GM06990 (cell line): Measurements from ENCODE around the gene C16orf54.
"Not testable (repeated sequence)": the region's sequence is repeated elsewhere in the genome, so short reads cannot be mapped to it uniquely, and the experiment has no call there.

Experiments used
- DNase-seq: peaks from one replicate; pipeline ENCODE4 v3.0.0-alpha.2; 2011; ENCODE audit not compliant: insufficient read length; ENCODE audit errors: extremely low read depth
- H3K27me3 ChIP-seq: replicated peaks from 2 replicates; pipeline ENCODE4 v1.6.0; 2011; ENCODE audit warnings: low read length; ENCODE audit not compliant: control insufficient read depth, insufficient read depth
- H3K36me3 ChIP-seq: 2 replicates; pipeline ENCODE4 v1.5.1; 2011; ENCODE audit warnings: low read length; ENCODE audit not compliant: control insufficient read depth, insufficient read depth
- H3K4me3 ChIP-seq: replicated peaks from 2 replicates; pipeline ENCODE4 v1.5.1; 2011; ENCODE audit warnings: low read depth, mild to moderate bottlenecking, control low read depth, low read length
- TF ChIP-seq, protein P1 (sequence below): IDR thresholded peaks from 2 replicates; pipeline ENCODE4 v1.5.1; 2011; ENCODE audit warnings: low read length, control low read depth, mild to moderate bottlenecking, inconsistent platforms; ENCODE audit not compliant: insufficient read depth, poor library complexity, severe bottlenecking

The C16orf54 gene

DNA sequence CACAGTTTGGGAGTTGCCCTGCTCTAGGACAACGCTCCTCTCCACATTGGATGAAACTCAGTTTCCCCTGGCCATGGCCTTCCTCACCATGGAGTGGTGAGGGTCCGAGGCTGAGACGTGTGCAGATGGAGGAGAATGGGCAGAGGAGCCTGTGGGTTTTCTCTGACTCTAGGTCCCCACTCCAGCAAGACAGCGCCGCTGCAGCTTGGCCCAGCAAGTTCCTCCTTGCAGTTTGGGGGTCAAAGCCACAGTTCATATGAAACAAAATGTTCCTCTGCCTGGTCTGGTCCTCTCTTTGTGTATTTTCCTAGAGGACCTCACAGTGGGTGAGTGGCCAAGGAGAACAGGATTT is 2.3 kb downstream of the C16orf54 start:
- TF ChIP-seq, protein P1, sequence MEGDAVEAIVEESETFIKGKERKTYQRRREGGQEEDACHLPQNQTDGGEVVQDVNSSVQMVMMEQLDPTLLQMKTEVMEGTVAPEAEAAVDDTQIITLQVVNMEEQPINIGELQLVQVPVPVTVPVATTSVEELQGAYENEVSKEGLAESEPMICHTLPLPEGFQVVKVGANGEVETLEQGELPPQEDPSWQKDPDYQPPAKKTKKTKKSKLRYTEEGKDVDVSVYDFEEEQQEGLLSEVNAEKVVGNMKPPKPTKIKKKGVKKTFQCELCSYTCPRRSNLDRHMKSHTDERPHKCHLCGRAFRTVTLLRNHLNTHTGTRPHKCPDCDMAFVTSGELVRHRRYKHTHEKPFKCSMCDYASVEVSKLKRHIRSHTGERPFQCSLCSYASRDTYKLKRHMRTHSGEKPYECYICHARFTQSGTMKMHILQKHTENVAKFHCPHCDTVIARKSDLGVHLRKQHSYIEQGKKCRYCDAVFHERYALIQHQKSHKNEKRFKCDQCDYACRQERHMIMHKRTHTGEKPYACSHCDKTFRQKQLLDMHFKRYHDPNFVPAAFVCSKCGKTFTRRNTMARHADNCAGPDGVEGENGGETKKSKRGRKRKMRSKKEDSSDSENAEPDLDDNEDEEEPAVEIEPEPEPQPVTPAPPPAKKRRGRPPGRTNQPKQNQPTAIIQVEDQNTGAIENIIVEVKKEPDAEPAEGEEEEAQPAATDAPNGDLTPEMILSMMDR: no peak
- H3K4me3 ChIP-seq: no peak overlapping the region
- no peaks in the 10 kb centered on the region for H3K27me3 ChIP-seq
- no peak for DNase-seq
- H3K36me3 ChIP-seq: peaks cover 2% of the 10 kb centered on the region

DNA sequence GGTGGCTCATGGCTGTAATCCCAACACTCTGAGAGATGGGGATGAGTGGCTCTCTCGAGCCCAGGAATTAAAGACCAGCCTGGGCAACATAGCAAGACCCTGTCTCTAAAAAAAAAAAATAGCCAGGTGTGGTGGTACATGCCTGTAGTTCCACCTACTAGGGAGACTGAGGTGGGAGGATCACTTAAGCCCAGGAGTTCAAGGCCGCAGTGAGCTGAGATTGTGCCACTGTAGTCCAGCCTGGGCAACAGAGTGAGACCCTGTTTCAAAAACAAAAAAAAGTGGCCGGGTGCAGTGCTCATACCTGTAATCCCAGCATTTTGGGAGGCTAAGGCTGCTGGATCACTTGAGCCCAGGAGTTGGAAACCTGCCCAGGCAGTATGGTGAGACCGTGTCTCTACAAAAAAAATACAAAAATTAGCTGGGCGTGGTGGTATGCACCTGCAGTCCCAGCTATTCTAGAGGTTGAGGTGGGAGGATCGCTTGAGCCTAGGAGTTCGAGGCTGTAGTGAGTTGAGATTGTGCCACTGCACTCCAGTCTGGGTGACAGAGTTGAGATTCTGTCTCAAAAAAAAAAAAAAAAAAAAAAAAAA is 3.0 kb downstream of the C16orf54 start:
- H3K4me3 ChIP-seq: no peak overlapping the region
- H3K27me3 ChIP-seq: no peaks in the 10 kb centered on the region
- TF ChIP-seq, protein P1: no peak
- DNase-seq: no peak
- peaks cover 2% of the 10 kb centered on the region for H3K36me3 ChIP-seq

DNA sequence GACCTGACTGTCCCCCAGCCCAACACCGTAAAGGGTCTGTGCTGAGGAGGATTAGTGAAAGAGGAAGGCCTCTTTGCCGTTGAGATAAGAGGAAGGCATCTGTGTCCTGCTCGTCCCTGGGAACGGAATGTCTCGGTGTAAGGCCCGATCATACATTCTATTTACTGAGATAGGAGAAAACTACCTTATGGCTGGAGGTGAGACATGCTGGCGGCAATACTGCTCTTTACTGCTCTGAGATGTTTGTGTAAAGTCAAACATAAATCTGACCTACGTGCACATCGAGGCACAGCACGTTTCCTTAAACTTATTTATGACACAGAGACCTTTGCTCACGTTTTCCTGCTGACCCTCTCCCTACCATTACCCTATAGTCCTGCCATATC is 5.2 kb downstream of the C16orf54 start:
- DNase-seq, H3K4me3 ChIP-seq, H3K27me3 ChIP-seq, H3K36me3 ChIP-seq: not testable (repeated sequence)

DNA sequence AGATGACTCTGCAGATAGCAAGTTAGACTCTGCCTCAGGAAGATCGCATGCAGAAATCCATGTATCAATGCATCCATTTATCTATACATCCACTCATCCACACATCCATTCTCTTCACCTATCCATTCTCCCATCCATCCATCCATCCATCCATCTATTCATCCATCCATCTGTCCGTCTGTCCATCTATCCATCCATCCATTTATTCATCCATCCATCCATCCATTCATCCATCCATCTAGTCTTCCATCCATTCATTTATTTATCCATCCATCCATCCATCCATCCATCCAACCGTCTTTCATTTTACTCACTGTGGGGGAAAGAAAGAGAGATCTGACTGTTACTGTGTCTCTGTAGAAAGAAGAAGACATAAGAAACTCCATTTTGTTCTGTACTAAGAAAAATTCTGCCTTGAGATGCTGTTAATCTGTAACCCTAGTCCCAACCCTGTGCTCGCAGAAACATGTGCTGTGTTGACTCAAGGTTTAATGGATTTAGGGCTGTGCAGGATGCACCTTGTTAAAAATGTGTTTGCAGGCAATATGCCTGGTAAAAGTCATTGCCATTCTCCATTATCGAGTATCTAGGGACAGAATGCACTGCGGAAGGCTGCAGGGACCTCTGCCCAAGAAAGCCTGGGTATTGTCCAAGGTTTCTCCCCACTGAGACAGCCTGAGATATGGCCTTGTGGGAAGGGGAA is 5.7 kb downstream of the C16orf54 start:
- H3K4me3 ChIP-seq, DNase-seq, H3K27me3 ChIP-seq, H3K36me3 ChIP-seq: not testable (repeated sequence)

DNA sequence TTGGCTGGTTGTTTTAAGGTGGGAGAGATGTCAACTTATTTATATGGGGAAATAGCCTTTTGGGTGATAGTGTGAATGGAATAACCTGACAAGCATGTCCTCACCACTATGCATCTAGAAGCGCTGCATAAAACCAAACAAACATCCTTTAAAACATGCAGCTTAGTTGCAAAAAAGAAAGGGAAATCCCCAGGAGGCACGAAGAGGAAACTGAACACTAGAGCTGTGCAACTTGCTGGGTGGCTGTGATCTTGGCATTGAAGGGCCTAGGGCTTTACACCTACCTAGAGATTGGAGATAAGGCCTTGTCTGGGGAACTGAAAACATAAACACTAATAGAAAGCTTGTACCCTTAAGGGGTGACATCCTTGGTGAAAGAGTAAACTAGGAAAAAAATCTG is 7.3 kb downstream of the C16orf54 start:
- Histone ChIP-seq H3K36me3 (peaks cover 2% of the 10 kb centered on the region), H3K27me3 (no peaks in the 10 kb centered on the region), H3K4me3 (no peak overlapping the region)
- TF ChIP-seq, protein P1: no peak
- no peak for DNase-seq

DNA sequence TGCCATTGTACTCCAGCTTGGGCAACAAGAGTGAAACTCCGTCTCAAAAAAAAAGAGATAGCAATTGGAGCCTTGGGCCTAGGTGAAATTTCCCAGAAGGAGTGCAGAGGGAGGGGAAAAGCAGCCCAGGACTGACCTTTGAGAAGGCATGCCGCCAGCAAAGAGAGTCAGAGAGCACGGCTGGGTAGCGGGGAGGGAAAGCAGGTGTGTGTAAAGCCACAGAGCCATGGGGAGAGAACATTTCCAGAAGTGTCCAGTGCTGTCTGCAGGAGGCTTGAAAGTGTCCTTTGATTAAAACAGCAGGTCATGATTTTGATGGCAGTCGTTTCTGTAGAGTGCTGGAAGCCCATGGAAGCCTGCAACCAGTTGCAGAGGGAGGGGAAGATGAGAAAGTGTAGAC is 8.1 kb downstream of the C16orf54 start:
- TF ChIP-seq, protein P1: no peak
- no peak for DNase-seq
- Histone ChIP-seq H3K36me3 (no peaks in the 10 kb centered on the region; the same call in 1 of the 2 replicates), H3K4me3 (no peak overlapping the region), H3K27me3 (no peaks in the 10 kb centered on the region)

DNA sequence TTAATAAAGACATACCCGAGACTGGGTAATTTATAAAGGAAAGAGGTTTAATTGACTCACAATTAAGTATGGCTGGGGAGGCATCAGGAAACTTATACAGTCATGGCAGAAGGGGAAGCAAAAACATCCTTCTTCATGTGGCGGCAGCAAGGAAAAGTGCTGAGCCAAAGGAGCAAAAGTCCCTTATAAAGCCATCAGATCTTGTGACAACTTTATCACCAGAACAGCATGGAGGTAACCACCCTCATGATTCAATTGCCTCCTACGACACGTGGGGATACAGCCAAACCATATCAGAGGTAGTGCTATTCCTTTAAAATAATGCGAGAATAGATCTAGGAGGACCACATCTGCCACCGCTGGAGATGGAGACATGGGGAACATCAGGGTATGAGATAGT is 9.0 kb downstream of the C16orf54 start:
- Histone ChIP-seq H3K27me3 (no peaks in the 10 kb centered on the region), H3K4me3 (no peak overlapping the region), H3K36me3 (no peaks in the 10 kb centered on the region)
- DNase-seq: no peak
- TF ChIP-seq, protein P1: no peak
